Measurements from ENCODE around the gene TPD52L2.

- no peak for TF ChIP-seq POLR2A (IDR thresholded peaks at IDR 0.05; ENCODE audit: low read length)
- TF ChIP-seq GATA1 (IDR thresholded peaks at IDR 0.05; ENCODE audit: low read depth, low read length), result no peak
Observed at GRCh38 chr20:63923651-63924050, 58.6 kb downstream of the TPD52L2 start.

Data from erythroblast (primary cell).